GM23248 (cell line): ENCODE measurements around the gene TMC2.

ENCODE experiments used
- EZH2 ChIP-seq: fragments of 200-600 bp; sonication (generic); IDR thresholded peaks from 2 replicates; pipeline ENCODE4 v1.6.1; 2018; ENCODE audit warnings: antibody characterized with exemption, mild to moderate bottlenecking; ENCODE audit not compliant: insufficient read depth, poor library complexity, severe bottlenecking
- EZH2phosphoT487 ChIP-seq: fragments of 200-600 bp; sonication (generic); IDR thresholded peaks from 2 replicates; pipeline ENCODE4 v1.6.1; 2018; ENCODE audit warnings: antibody characterized with exemption, moderate library complexity, mild to moderate bottlenecking, low read depth; ENCODE audit not compliant: insufficient read depth

DNA sequence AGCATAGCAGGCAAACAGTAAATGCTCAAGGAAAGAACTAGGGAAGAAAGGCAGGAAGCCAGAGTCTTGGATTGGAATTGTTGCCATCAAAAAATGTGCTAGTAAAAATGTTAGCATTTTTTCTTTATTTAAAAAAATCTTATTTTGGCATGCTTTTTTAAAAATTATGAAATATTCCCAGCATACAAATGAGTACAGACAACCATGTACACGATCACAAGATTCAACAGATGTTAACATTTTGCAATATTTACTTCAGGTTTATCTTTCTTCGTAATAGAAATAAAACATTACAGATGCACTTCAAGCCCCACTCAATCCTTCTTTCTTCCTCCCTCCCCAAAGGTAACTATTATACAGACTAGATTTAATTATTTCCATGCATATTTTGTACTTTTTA is 88.7 kb downstream of the TMC2 start:
- TF ChIP-seq EZH2 (no peak), EZH2phosphoT487 (no peak)
